22Rv1 (cell line): ENCODE data around the gene AHRR.

ENCODE experiments used
- H3K27ac ChIP-seq: fragments of 450-650 bp; 2 replicates; pipeline ENCODE4 v1.5.1; 2017
- CTCF ChIP-seq: fragments of 450-650 bp; IDR thresholded peaks from 2 replicates; pipeline ENCODE4 v1.5.1; 2017; ENCODE audit warnings: mild to moderate bottlenecking
- ZFX ChIP-seq: fragments of 450-650 bp; IDR thresholded peaks from 2 replicates; pipeline ENCODE4 v1.6.1; 2017; ENCODE audit warnings: antibody characterized with exemption, borderline replicate concordance

Gene AHRR

GRCh38 chr5:359301-359897, 37.9 kb downstream of the AHRR start:
- H3K27ac ChIP-seq: no peak overlapping the region
- TF ChIP-seq ZFX: no peak
- no peak for TF ChIP-seq CTCF

GRCh38 chr5:360257-361027, 38.9 kb downstream of the AHRR start:
- TF ChIP-seq ZFX (no peak), CTCF (no peak)
- H3K27ac ChIP-seq: no peak overlapping the region

GRCh38 chr5:362189-362588, 40.7 kb downstream of the AHRR start:
- TF ChIP-seq CTCF: no peak
- TF ChIP-seq ZFX: no peak

GRCh38 chr5:362978-363765, 41.7 kb downstream of the AHRR start:
- TF ChIP-seq CTCF (no peak), ZFX (no peak)
- H3K27ac ChIP-seq: no peak overlapping the region

More at GRCh38 chr5:362189-362588, 40.7 kb downstream of the AHRR start:
- no peak overlapping the region for H3K27ac ChIP-seq

- H3K27ac ChIP-seq: no peak overlapping the region
- TF ChIP-seq ZFX (no peak), CTCF (no peak)
Measured at GRCh38 chr5:364497-364896, 43.0 kb downstream of the AHRR start.

GRCh38 chr5:366541-367357, 45.2 kb downstream of the AHRR start:
- no peak overlapping the region for H3K27ac ChIP-seq
- TF ChIP-seq CTCF: no peak
- no peak for TF ChIP-seq ZFX
